Neural cell (in vitro differentiated cells): ENCODE measurements around the gene APOBEC2.

Source experiments
- CTCF ChIP-seq: fragments of 450-650 bp; IDR thresholded peaks from 2 replicates; pipeline ENCODE4 v1.5.1; 2014; ENCODE audit warnings: antibody characterized with exemption, mild to moderate bottlenecking, moderate library complexity; ENCODE audit not compliant: poor library complexity, severe bottlenecking
- EZH2 ChIP-seq: fragments of 200-600, 300-800 bp; shearing (Covaris generic), sonication (generic); IDR thresholded peaks from 2 replicates; pipeline ENCODE4 v1.6.1; 2014; ENCODE audit warnings: antibody characterized with exemption, low read length, borderline replicate concordance, mild to moderate bottlenecking; ENCODE audit not compliant: insufficient read depth, poor library complexity, severe bottlenecking
- MXI1 ChIP-seq: fragments of 450-650 bp; conservative IDR thresholded peaks from 2 replicates; pipeline ENCODE4 v1.6.1; 2014; ENCODE audit warnings: antibody characterized with exemption, mild to moderate bottlenecking; ENCODE audit not compliant: poor library complexity, severe bottlenecking
- POLR2AphosphoS5 ChIP-seq: IDR thresholded peaks from 2 replicates; pipeline ENCODE4 v1.6.1; 2012
- REST ChIP-seq: IDR thresholded peaks from 2 replicates; pipeline ENCODE4 v1.6.1; 2012; ENCODE audit warnings: borderline replicate concordance

GRCh38 chr6:41065550-41066026, 12.6 kb downstream of the APOBEC2 start:
- TF ChIP-seq EZH2 = no peak
- no peak for TF ChIP-seq CTCF
- no peak for TF ChIP-seq MXI1
- no peak for TF ChIP-seq REST
- TF ChIP-seq POLR2AphosphoS5 = no peak
